SU-DHL-6 (cell line): ENCODE measurements around the gene CLTC.

Source experiments
- H2AFZ ChIP-seq: fragments of 200-600 bp; sonication (generic); 2 replicates; pipeline ENCODE4 v1.6.1; 2014; ENCODE audit warnings: low read depth, mild to moderate bottlenecking, moderate library complexity, mixed read lengths, antibody characterized with exemption, low read length; ENCODE audit not compliant: severe bottlenecking
- H3F3A ChIP-seq: fragments of 200-600 bp; shearing (Covaris generic); 2 replicates; pipeline ENCODE4 v1.6.0; 2016; ENCODE audit warnings: antibody characterized with exemption, mild to moderate bottlenecking; ENCODE audit not compliant: insufficient read depth
- H3K27ac ChIP-seq: fragments of 200-600 bp; sonication (generic); 2 replicates; pipeline ENCODE4 v1.5.1; 2016; ENCODE audit warnings: low read depth, mild to moderate bottlenecking, low read length, moderate library complexity, mixed read lengths
- H3K27me3 ChIP-seq: fragments of 200-600 bp; sonication (generic), shearing (Covaris generic); 2 replicates; pipeline ENCODE4 v1.6.0; 2014; ENCODE audit warnings: mild to moderate bottlenecking, low read length
- H3K36me3 ChIP-seq: fragments of 200-600 bp; sonication (generic); 2 replicates; pipeline ENCODE4 v1.6.1; 2014; ENCODE audit warnings: mild to moderate bottlenecking, low read length, mixed read lengths
- H3K4me2 ChIP-seq: fragments of 300-600, 200-600 bp; shearing (Covaris generic), sonication (generic); 2 replicates; pipeline ENCODE4 v1.6.0; 2014; ENCODE audit warnings: low read length, low read depth, mild to moderate bottlenecking; ENCODE audit not compliant: poor library complexity, severe bottlenecking
- H3K4me3 ChIP-seq: fragments of 200-600 bp; sonication (generic); 2 replicates; pipeline ENCODE4 v1.5.1; 2014; ENCODE audit warnings: antibody characterized with exemption, low read length, mild to moderate bottlenecking, mixed read lengths; ENCODE audit not compliant: insufficient read depth, poor library complexity, severe bottlenecking
- H3K79me2 ChIP-seq: fragments of 200-600 bp; sonication (generic); 2 replicates; pipeline ENCODE4 v1.6.1; 2014; ENCODE audit warnings: mild to moderate bottlenecking, low read length, moderate library complexity; ENCODE audit not compliant: insufficient read depth
- H3K9ac ChIP-seq: fragments of 200-600 bp; sonication (generic); 2 replicates; pipeline ENCODE4 v1.7.0; 2014; ENCODE audit warnings: mild to moderate bottlenecking, low read length
- H3K9me2 ChIP-seq: fragments of 200-600 bp; sonication (generic); replicated peaks from 2 replicates; pipeline ENCODE4 v1.6.1; 2014; ENCODE audit warnings: low read length; ENCODE audit not compliant: insufficient read depth
- H3K9me3 ChIP-seq: fragments of 200-600 bp; sonication (generic); 2 replicates; pipeline ENCODE4 v1.6.1; 2014; ENCODE audit warnings: low read length, mixed read lengths; ENCODE audit not compliant: insufficient read depth
- H4K20me1 ChIP-seq: fragments of 200-600 bp; sonication (generic); 2 replicates; pipeline ENCODE4 v1.6.1; 2014; ENCODE audit warnings: low read depth, mild to moderate bottlenecking, antibody characterized with exemption, low read length, moderate library complexity, mixed read lengths
- CTCF ChIP-seq: fragments of 200-600 bp; sonication (generic); IDR thresholded peaks from one replicate; pipeline ENCODE4 v1.5.1; 2017; ENCODE audit warnings: antibody characterized with exemption, mild to moderate bottlenecking, low read length, moderate library complexity; ENCODE audit not compliant: insufficient read depth, poor library complexity, severe bottlenecking
- EZH2phosphoT487 ChIP-seq: fragments of 200-600 bp; sonication (generic), shearing (Covaris generic); conservative IDR thresholded peaks from 2 replicates; pipeline ENCODE4 v1.6.1; 2018; ENCODE audit warnings: mild to moderate bottlenecking, antibody characterized with exemption, low read length, moderate library complexity, mixed read lengths

The CLTC gene

GRCh38 chr17:59694344-59694743 is 74.6 kb downstream of the CLTC start:
- Histone ChIP-seq H3K9ac (no peak overlapping the region), H3K4me3 (no peak overlapping the region), H3K79me2 (peaks cover 57% of the 10 kb centered on the region), H3K4me2 (no peak overlapping the region), H3K27me3 (no peaks in the 10 kb centered on the region), H3K36me3 (peaks cover 38% of the 10 kb centered on the region), H3K9me2 (no peaks in the 10 kb centered on the region), H3K27ac (no peak overlapping the region), H4K20me1 (peaks cover 7% of the 10 kb centered on the region; the same call in 1 of the 2 replicates), H3F3A (peaks cover 45% of the 10 kb centered on the region), H3K9me3 (no peaks in the 10 kb centered on the region), H2AFZ (no peak overlapping the region)
- TF ChIP-seq EZH2phosphoT487 (no peak), CTCF (no peak)

GRCh38 chr17:59695945-59696681 is 76.4 kb downstream of the CLTC start:
- Histone ChIP-seq H4K20me1 (peaks cover 11% of the 10 kb centered on the region; the same call in 1 of the 2 replicates), H3F3A (peaks cover 32% of the 10 kb centered on the region), H3K27ac (no peak overlapping the region), H3K9ac (no peak overlapping the region), H3K9me3 (no peaks in the 10 kb centered on the region), H3K4me2 (no peak overlapping the region), H3K4me3 (no peak overlapping the region), H3K27me3 (no peaks in the 10 kb centered on the region), H3K79me2 (peaks cover 68% of the 10 kb centered on the region), H3K9me2 (no peaks in the 10 kb centered on the region), H2AFZ (no peak overlapping the region), H3K36me3 (peaks cover 20% of the 10 kb centered on the region)
- no peak for TF ChIP-seq CTCF
- no peak for TF ChIP-seq EZH2phosphoT487

GRCh38 chr17:59696682-59697277 is 77.1 kb downstream of the CLTC start:
- Histone ChIP-seq H3K36me3 (peaks cover 20% of the 10 kb centered on the region), H3K79me2 (peaks cover 74% of the 10 kb centered on the region), H2AFZ (no peak overlapping the region), H3K9me2 (no peaks in the 10 kb centered on the region), H3K9me3 (no peaks in the 10 kb centered on the region), H3K4me3 (no peak overlapping the region), H3K9ac (no peak overlapping the region), H3K27me3 (no peaks in the 10 kb centered on the region), H3K27ac (no peak overlapping the region), H3F3A (peaks cover 32% of the 10 kb centered on the region), H3K4me2 (no peak overlapping the region), H4K20me1 (peaks cover 11% of the 10 kb centered on the region; the same call in 1 of the 2 replicates)
- no peak for TF ChIP-seq CTCF
- TF ChIP-seq EZH2phosphoT487 = no peak
